Measurements from ENCODE around the gene ASXL1.
"Not testable (repeated sequence)": the region's sequence is repeated elsewhere in the genome, so short reads cannot be mapped to it uniquely, and the experiment has no call there.

Gene ASXL1

DNA sequence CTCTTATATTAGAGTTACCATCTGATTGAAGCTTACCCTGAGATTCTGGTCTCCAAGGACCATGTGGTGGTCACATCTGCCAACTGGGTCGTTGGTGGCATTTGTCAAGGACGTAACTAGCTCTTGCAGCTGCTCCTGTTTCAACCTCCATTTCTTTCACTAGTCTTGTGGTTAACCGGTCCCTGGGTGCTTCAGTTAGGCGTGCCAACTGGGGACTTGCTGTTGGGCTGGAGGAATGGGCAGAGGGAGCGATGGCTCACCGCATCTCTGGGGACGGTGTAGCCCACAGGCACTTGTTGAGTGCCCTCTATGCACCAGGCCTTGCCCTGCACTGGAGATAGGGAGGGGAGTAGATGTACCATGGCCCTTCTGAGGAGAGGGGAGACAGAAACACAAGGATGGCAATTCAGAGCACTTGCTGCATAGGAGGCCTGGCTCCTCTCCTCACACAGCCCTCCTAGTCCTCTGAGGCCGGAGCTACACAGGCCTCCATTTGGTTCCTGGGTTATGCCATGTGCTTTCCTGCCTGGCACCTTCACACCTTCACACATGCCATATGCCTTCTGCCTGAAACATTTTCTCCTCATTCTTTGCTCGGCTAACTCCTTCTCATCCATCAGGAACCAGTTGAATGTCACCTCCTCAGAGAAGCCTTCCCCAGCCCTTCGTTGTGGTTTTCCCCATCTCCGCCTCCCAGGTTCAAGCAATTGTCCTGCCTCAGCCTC lies 20.0 kb upstream of the ASXL1 start:
- no peak for DNase-seq (ENCODE audit: low read depth)

DNA sequence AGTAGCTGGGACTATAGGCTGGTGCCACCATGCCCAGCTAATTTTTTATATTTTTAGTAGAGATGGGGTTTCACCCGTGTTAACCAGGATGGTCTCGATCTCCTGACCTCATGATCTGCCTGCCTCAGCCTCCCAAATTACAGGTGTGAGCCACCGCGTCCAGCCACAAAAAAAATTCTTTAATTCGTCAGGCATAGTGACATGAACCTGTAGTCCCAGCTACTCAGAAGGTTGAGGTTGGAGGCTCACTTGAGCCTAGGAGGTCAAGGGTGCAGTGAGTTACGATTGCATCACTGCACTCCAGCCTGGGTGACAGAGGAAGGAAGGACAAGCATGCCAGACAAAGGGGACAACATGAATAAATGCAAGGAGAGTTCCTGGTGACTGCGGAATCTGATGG lies 19.5 kb upstream of the ASXL1 start:
- no peak for DNase-seq (ENCODE audit: low read depth)

DNA sequence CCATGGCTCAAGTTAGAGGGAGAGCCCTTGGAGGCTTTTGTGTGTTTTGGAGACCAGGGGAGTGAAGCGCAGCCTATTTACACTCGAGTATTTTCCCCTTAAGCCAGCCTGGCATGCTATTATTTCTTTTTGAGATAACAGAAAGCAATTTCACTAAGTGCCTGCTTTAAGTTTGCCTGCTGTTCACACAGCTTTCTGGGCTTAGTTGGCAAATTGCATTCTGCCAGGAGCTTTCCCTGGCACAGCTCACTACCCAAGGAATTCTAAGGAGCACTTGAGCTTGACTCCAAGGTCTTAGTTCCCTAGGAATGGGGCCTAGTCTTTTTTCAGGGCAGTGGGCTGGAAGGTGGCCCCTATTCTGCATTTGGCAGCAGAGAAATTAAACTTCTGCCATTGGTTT lies 19.0 kb upstream of the ASXL1 start:
- DNase-seq (ENCODE audit: low read depth) = no peak

DNA sequence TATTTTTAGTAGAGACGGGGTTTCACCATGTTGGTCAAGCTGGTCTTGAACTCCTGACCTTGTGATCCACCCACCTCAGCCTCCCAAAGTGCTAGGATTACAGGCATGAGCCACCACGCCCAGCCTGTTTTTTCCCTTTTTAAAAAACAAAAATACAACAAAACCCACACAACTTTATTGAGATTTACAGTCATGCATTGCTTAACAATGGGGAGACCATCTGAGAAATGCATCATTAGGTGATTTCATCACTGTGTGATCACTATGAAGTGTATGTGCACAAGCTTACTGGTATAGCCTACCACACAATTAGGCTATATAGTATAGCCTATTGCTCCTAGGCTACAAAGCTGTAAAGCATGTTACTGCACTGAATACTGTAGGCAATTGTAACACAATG lies 17.1 kb upstream of the ASXL1 start:
- not testable (repeated sequence) for DNase-seq (ENCODE audit: low read depth)

DNA sequence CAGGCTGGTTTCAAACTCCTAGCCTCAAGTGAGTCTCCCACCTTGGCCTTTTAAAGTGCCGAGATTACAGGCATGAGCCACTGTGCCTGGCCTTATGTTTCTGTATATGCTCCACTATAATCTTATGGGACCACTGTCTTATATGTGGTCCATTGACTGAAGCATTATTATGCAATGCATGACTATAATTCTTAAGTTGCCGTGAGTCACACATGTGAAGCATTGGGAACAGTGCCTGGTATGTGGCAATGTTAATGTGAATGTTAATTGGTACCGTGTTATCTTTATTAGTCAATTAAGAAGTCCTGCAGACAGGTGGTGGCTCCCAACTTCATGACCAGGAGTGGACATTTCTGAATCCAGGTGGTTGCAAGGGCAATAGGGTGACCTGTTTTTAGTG lies 14.7 kb upstream of the ASXL1 start:
- DNase-seq (ENCODE audit: low read depth) = peak; percentile 89

DNA sequence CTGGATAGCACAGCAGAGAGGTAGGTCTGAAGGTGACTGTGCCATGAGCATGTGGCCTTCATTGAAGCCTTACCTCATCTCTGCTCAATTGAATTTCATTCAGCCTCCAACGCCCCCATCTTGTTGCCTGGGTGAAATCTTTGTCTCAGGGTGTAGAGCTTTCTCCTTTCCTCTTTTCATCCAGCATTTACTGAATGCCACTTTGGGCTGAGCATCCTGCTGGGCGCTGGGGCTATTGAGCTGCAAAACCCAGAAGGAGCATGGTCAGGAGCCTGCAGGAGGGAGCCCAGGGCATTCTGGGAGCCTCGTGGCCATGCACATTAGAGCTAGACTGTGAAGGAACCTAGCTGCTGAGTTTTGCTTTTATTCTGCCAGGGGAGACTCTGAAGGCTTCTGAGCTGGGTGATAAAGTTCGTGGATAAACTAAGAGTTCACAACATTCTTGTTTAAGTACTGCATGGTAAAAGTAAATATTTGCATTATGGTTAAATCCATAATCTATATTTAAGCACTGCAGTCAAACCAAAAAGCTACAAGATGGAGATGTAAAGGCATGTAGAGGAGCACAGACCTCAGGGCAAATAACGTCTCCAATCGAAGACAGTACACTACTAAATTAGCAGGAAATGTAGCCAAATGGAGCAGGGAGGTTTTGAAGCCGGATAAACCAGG lies 13.2 kb upstream of the ASXL1 start:
- DNase-seq (ENCODE audit: low read depth) = no peak

DNA sequence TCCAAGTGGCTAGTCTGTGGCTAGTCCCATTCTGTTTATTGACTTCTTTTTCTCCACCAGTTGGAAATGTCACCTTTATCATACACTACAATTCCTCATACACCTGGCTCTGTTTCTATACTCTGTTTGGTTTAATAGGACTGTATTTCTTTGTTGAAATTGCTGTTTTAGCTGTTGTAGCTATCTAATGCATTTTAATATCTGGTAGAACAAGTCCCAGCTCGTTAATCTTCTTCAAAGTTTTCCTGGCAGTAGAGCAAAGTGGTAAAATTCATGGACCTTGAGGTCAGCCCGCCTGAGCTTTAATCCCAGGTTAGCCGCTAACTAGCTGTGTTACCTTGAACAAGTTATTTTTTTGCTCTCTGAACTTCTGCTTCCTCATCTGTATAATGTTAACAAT lies 9.9 kb upstream of the ASXL1 start:
- no peak for DNase-seq (ENCODE audit: low read depth)

DNA sequence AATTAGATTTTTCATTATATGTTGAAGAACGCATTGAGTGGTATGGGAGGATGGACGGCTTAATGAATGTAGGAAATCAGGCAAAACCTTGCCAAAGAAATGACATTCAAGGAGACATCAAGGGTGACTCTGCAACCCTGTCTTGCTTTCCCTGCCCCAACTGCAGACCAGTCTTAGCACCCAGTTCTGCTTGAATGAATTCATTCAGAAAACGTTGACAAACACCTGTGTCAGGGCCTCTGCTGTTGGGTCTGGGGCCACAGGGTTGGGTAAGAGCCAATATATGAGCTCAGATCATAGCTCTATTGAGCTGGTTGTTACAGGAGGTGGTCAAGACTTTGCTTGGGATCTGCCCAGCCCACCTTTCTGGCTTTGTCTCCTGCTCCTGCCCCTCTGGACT lies 7.7 kb upstream of the ASXL1 start:
- DNase-seq (ENCODE audit: low read depth) = no peak

DNA sequence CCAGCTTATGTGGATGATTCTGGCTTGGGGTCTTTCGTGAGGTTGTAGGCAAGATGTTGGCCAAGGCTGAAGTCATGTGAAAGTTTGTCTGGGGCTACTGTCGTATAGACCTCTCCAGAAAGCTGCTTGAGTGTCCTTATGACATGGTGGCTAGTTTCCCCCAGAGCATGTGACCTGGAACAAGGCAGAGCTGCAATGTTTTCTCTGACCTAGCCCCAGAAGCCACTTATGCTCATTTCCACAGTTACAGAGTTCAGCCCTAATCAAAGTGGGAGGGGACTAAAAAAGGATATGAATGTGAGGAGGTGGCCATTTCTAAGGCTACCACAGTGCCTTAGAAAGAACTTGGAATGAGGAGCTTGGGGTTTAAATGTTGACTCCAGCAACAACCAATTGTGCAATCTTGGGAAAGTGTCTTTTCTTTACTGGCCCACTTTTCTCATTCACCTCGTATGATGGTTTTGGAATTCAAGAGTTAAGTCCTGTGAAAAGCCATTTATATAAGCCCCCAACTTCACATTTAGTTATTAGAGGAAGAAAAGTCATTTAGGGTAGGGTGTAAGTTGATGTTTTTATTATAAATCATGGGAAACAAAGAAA lies 5.9 kb upstream of the ASXL1 start:
- no peak for DNase-seq (ENCODE audit: low read depth)

DNA sequence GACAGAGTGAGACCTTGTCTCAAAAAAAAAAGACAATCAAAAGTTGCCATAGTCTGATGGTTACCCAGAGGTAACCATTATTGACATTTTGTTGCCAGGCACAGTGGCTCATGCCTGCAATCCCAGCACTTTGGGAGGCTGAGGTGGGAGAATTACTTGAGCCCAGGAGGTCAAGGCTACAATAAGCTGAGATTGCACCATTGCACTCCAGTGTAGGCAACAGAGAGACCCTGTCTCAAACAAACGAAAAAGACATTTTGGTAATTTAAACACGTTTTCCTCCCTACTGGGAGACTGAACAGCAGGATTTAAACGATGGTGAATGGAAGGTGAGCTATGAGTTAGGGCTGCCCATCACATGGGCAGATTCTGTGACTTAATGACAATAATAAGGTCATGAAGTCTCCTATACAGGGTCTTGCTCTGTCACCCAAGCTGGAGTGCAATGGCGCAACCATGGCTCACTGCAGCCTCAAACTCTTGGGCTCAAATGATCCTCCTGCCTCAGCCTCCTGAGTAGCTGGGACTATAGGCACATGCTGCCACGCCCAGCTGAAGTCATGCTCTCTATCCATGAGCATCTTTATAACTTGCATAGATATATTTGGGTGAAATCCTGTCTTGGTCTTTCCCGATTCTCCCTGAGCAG lies 4.2 kb upstream of the ASXL1 start:
- DNase-seq (ENCODE audit: low read depth) = no peak

DNA sequence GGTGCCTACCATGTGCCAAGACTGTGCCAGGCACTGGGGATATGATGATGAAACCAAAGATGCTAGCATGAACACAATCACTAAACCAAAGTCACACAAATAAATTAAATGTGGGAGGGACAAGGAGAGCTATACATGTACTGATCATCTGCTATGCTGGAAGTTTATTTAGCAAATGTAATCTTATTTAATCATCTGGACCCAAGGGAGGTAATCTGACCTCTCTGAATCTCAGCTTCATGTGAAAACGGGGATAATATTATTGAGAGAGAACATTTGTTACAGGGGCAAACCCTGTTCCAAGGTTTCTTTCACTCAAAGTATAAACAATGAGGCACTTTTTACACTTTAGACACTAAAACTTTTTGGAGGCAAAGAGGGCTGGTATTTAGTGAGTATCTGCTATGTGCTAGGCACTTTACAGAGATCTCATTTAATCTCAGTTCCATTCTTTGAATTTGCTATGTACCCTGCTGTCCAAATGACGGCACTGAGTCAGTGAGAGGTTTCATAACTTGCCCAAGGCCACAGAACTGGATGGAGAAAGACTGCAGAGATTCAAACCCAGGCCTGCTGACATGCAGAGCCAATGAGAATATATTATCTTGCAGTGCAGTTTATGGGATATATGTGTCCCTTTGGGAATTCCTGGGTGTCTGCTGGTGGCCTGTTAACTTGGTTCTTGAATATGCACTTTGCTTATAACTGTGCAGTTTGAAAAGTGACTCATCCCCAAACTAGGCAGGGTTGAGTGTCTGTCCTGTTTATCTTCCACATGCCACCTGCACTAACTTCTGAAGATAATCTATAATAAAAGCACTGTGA lies 3.3 kb upstream of the ASXL1 start:
- peak; percentile 94 for DNase-seq (ENCODE audit: low read depth)

DNA sequence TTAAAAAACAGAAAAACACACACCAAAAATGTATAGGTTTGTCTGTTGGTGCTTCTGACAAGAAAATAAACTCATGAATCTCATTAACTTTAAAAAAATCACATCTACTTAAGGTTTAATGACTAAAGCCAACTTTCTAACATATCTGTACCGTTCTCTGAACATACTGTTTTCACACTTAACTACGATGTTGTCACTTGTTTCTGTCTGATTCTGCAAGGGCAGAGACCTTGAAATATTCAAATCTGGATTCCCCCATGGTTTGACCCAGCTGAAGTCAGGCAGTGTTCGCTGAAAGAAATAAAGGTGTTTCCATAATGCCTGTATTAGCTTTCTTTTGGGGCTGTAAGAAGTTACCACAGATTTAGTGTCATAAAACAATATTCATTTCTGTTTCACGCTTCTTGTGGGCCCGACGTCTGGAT lies 2.7 kb upstream of the ASXL1 start:
- no peak for DNase-seq (ENCODE audit: low read depth)

DNA sequence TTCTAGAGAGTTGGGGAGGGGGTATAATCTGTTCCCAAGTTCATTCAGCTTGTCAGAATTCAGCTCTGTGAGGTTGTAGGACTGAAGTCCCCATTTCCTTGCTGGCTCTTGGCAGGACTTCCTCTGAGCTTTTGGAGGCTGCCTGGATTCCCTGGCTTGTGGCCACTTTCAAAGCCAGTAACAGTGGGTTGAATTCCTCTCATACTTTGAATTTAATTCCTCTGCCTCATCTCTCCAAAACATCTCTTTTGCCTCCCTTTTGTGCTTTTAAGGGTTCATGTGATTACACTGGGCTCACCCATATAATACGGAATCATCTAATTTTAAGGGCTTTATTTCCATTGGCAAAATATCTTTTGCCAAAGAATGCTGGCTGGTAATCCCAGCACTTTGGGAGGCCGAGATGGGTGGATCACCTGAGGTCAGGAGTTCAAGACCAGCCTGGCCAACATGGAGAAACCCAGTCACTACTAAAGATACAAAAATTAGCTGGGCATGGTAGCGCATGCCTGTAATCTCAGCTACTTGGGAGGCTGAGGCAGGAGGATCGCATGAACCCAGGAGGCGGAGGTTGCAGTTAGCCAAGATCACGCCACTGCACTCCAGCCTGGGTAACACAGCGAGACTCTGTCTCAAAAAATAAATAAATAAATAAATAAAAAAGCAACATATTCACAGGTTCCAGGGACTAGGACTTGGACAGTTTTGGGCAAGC lies 2.1 kb upstream of the ASXL1 start:
- peak; percentile 95 for DNase-seq (ENCODE audit: low read depth)

DNA sequence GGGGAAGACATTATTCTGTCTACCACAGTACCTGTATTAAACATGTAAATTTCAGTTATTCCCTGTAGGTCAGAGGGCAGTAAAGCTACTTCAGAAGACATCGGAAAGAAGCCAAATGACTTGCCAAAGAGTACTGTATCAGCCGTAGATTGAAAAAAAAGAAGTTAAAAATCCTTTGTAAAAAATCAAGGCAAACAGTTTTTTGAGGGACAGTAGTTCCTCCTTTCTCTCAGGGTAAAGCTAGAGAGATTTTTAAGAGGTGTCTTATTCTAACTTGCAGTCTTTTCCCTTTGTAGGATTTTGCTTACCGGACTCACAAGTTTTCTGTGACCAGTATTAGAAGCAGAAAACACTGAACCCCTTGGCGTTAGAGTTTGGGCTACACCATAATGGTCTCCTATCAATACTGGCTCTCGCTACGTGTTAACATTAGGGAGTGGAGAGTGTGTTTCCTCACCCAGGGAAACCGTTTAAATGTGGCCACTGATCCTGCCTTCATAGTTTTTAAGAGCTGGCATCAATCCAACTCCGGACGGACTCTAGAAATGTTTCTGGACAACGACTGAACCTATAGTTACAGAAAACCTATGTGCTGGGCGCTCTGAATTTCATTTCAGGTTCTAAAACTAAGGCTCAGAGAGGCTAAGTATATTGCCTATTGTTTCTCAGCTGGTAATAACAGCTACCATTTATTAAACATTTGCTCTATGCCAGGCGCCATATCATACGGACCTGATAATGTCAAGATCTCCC lies 1.3 kb upstream of the ASXL1 start:
- no peak for DNase-seq (ENCODE audit: low read depth)

DNA sequence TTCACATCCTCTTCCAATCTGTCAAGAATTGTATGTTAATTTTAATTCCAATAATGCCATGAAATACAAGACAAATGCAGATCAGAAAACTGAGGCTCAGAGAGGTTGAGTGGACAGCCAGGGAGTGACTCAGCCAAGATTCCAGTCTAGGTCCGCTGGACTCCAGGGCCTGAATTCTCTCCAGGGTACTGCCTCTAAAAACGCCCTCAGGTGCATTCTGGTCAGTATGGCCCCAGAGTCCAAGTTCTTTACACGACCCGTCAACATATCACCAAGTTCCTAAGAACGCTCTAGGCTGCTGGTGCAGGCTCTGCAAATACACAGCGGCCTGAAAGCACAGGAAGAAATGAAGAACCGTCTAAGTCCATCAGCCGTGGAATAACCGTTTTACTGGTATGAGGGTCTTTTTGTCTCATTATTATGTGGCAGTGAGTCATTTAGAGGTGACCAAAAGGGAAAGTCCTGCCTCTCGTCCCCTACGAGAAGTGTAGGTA lies 709 bp upstream of the ASXL1 start:
- DNase-seq (ENCODE audit: low read depth) = peak; percentile 64

DNA sequence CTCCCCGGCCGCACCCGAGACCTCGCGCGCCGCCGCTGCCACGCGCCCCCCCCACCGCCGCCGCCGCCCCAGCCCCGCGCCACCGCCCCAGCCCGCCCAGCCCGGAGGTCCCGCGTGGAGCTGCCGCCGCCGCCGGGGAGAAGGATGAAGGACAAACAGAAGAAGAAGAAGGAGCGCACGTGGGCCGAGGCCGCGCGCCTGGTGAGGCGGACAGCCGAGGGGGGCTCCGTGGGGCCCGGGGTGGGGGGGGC lies 426 bp downstream of the ASXL1 start:
- DNase-seq (ENCODE audit: low read depth) = no peak

DNA sequence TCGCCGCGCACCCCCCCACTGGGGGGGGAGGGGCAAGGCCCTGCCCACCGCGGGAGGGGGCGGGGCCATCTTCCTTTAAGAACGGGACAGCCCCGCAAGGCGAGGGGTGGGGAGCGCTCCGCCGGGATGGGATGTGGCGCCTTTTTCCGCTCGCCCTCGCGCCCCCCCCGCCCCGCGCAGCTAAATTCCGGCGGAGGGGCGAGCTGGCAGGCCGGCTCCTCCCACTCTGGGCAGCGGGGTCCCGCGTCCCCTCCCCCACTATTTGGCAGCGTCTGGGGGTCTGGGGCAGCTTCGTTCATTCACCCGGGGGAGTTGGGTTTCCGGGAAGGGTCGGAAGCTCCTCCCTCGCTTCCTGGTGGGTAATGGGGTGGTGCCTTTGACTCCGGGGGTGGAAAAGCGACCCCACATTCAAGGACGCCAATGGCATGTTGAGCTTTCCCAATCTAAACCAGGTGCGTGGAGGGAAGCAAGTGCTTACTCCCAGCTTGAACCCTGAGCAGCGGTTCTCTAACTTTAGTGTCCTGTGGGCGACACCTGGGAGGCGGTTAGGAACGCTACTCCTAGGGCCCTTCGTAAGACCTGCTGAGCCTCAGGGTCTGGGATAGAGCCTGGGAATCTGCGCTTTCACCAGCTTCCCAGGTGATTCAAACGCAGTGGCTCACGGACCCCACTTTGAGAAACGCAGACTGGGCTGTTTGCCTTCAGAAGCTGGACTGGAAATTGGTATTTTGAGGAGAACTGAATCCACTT lies 927 bp downstream of the ASXL1 start:
- DNase-seq (ENCODE audit: low read depth) = peak; percentile 75

DNA sequence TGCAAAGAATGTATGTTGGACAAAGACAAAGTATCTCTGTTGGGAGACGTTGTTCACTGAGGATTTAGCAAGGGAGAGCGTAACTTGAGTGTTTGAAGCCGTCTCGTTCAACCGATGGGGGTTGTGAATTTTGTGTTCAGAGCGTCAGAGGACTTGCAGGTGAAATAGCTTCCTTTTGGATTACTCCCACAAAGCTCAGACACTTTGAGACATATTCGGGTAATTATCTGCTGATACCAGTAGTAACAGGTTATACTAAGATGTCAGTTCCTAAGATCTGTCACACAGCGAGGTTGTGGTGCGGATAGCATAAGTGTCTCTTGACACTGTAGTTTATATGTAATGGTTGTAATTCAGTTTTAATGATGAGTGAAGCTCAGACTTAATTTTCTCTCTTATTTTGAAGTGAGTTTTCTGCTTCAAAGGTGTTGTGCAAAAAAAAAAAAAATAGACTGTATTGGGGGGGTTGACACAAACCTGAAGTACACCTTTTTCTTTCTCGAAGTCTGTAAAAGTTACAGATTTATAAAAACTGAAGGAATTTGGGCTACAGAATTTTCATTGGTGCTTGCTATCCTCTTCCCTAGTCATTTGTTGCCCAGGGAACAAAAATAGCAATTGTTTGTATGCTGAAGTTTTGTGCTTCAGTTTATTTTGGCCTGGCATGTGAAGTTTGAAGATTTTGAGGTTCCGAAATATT lies 1.7 kb downstream of the ASXL1 start:
- DNase-seq (ENCODE audit: low read depth) = peak; percentile 35

DNA sequence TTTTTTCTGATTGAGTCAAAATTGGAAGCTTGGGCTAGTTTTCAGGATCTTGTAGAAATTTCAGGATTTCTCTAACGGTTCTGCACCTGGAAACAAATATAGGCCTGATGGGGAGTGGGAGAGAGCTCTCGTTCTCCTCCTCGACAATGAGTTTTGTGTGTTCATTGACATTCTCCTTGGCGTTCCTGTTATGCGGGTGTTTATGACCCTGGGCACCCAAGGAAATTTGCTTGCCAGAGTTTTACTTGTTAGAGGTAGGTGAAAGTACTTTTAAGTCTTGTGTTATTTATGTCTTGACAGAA lies 2.2 kb downstream of the ASXL1 start:
- no peak for DNase-seq (ENCODE audit: low read depth)

DNA sequence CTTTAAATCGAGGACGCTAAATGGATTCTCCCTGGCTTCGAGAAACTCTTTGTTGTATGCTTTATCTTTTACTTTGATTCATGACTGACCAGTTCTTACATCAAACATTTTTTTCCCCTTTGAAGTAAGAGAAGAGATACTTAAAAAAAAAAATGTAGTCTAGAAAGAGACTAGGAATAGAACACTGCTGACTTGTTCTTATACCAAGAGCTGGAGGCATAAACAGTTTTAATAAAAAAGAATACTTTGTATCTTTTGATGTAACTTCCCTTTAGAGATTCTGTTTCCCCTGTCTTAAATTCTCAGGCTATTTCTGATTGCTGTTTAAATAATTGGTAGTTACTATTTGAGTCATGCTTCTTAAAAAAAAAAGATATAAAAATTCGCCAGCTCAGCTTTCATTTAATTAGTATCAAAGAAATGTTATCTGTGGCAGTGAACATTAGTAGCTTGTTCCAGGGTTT lies 4.8 kb downstream of the ASXL1 start:
- DNase-seq (ENCODE audit: low read depth) = no peak
